Karpas-422 (cell line): ENCODE measurements around the gene KCNJ10. TPM values are rescaled to one million over a fixed set of nuclear protein-coding genes. Genes with fewer than 3 reads are reported as not detected.

Experiments used
- DNase-seq: peaks from one replicate; pipeline ENCODE4 v3.0.0-alpha.2; 2015
- H2AFZ ChIP-seq: fragments of 200-600 bp; sonication (generic); 2 replicates; pipeline ENCODE4 v1.6.1; 2014; ENCODE audit warnings: antibody characterized with exemption, low read length, mixed read lengths
- H3K27ac ChIP-seq: fragments of 200-600 bp; sonication (generic); 2 replicates; pipeline ENCODE4 v1.5.1; 2014; ENCODE audit warnings: mild to moderate bottlenecking, low read length, moderate library complexity
- H3K27me3 ChIP-seq: fragments of 200-600 bp; sonication (generic); 2 replicates; pipeline ENCODE4 v1.6.1; 2014; ENCODE audit warnings: low read length, mixed read lengths
- H3K36me3 ChIP-seq: fragments of 200-600 bp; sonication (generic); 2 replicates; pipeline ENCODE4 v1.6.1; 2014; ENCODE audit warnings: low read length, mixed read lengths; ENCODE audit not compliant: insufficient read depth
- H3K4me1 ChIP-seq: fragments of 200-600 bp; sonication (generic); 2 replicates; pipeline ENCODE4 v1.6.1; 2014; ENCODE audit warnings: mild to moderate bottlenecking, low read length, mixed read lengths
- H3K4me2 ChIP-seq: fragments of 200-600 bp; sonication (generic); 2 replicates; pipeline ENCODE4 v1.6.1; 2014; ENCODE audit warnings: low read length, low read depth, mild to moderate bottlenecking; ENCODE audit not compliant: poor library complexity, severe bottlenecking
- H3K4me3 ChIP-seq: fragments of 200-600 bp; sonication (generic); 2 replicates; pipeline ENCODE4 v1.5.1; 2014; ENCODE audit warnings: mild to moderate bottlenecking, antibody characterized with exemption, low read length, mixed read lengths
- H3K79me2 ChIP-seq: fragments of 200-600 bp; sonication (generic); 2 replicates; pipeline ENCODE4 v1.6.1; 2014; ENCODE audit warnings: mild to moderate bottlenecking, low read length, mixed read lengths
- H3K9ac ChIP-seq: fragments of 200-600 bp; sonication (generic); 2 replicates; pipeline ENCODE4 v1.6.0; 2014; ENCODE audit warnings: low read length
- H3K9me2 ChIP-seq: fragments of 200-600 bp; sonication (generic), shearing (Covaris generic); replicated peaks from 2 replicates; pipeline ENCODE4 v1.6.0; 2014; ENCODE audit warnings: mild to moderate bottlenecking, low read length, moderate library complexity; ENCODE audit not compliant: insufficient read depth
- H3K9me3 ChIP-seq: fragments of 300-700, 200-600 bp; sonication (generic); 2 replicates; pipeline ENCODE4 v1.6.1; 2014; ENCODE audit warnings: low read length, mixed read lengths
- H4K20me1 ChIP-seq: fragments of 200-600 bp; sonication (generic); 2 replicates; pipeline ENCODE4 v1.6.1; 2014; ENCODE audit warnings: mild to moderate bottlenecking, antibody characterized with exemption, low read length, low read depth; ENCODE audit not compliant: insufficient read depth
- total RNA-seq: library from RNA; depleted of rRNA; stranded (reverse); fragments of >200 nt; shearing (Covaris generic); gene quantifications from 2 replicates; pipeline ENCODE4 v1.2.3, GENCODE V29; 2014; ENCODE audit warnings: low replicate concordance

KCNJ10 gene
- total RNA-seq, 1 experiment from 2014 or later, result not detected

DNA sequence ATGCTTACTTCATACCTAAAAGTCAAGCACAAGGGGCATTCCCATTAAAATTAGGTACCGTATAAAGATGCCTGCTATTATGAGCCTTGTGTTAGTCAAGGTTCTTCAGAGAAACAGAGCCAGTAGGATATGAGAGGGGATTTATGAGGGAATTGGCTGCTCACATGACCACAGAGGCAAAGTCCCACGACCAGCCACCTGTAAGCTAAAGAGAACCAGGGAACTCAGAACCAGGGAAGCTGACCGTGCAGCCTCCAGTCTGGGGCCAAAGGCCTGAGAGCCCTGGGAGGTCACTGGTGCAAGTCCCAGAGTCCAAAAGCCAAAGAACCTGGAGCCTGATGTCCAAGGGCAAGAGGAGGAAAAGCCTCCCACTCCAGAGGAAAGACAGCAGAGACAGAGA is 58.2 kb downstream of the KCNJ10 start:
- no peak for DNase-seq
- Histone ChIP-seq H3K4me2 (no peak overlapping the region), H3K79me2 (no peaks in the 10 kb centered on the region), H3K4me1 (no peaks in the 10 kb centered on the region), H2AFZ (no peak overlapping the region), H4K20me1 (no peaks in the 10 kb centered on the region), H3K27me3 (no peaks in the 10 kb centered on the region), H3K9me3 (no peaks in the 10 kb centered on the region), H3K9ac (no peak overlapping the region), H3K4me3 (no peak overlapping the region), H3K9me2 (no peaks in the 10 kb centered on the region), H3K27ac (no peak overlapping the region), H3K36me3 (no peaks in the 10 kb centered on the region)

DNA sequence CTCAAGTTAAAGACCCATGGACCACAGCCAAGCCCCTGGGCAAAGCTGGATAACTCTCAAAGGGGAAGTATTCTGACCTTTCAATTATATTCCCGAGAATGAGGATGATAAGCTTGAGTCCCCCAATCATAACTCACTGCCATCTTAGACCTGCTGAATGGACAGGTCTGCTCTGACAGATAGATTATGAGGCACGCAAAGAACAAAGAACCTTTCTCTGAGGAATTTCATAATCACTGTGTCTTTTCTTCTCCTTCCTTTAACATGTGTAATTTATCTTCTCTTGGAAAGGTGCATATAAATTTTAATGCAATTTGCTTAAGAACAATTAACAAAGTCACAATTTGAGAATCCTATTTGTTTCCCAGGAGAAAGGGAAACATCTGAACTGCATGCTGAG is 60.2 kb downstream of the KCNJ10 start:
- no peaks in the 10 kb centered on the region for H3K9me3 ChIP-seq
- no peaks in the 10 kb centered on the region for H3K27me3 ChIP-seq
- no peaks in the 10 kb centered on the region for H3K36me3 ChIP-seq
- no peaks in the 10 kb centered on the region for H4K20me1 ChIP-seq
- H3K27ac ChIP-seq, result no peak overlapping the region
- H3K4me1 ChIP-seq, result no peaks in the 10 kb centered on the region
- DNase-seq, result peak; percentile 26
- no peak overlapping the region for H3K4me3 ChIP-seq
- H3K4me2 ChIP-seq, result no peak overlapping the region
- H3K79me2 ChIP-seq, result no peaks in the 10 kb centered on the region
- no peaks in the 10 kb centered on the region for H3K9me2 ChIP-seq
- no peak overlapping the region for H3K9ac ChIP-seq
- H2AFZ ChIP-seq, result no peak overlapping the region

DNA sequence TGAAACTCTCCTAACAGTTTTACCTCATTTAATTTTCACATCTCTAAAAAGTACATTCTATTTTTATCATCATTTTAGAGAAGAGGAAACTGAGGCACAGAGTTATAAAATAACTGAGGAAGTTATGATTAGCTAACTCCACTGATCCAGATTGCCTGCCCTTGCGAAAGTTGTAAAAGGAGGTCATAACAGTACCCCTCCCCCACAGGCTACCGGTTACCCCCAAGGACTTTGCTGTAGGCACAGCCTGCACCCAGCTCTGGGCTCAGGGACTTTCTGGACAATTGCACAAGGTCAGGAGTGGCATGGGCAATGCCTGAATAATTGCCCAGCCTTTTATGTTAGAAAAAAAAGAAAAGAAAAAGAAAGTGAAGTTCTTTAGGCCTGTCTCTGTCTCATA is 60.9 kb downstream of the KCNJ10 start:
- Histone ChIP-seq H3K27ac (no peak overlapping the region), H3K4me3 (no peak overlapping the region), H3K9ac (no peak overlapping the region), H3K79me2 (no peaks in the 10 kb centered on the region), H3K4me2 (no peak overlapping the region), H3K9me2 (no peaks in the 10 kb centered on the region), H2AFZ (no peak overlapping the region), H3K36me3 (no peaks in the 10 kb centered on the region), H3K4me1 (no peaks in the 10 kb centered on the region), H3K9me3 (no peaks in the 10 kb centered on the region), H4K20me1 (no peaks in the 10 kb centered on the region), H3K27me3 (no peaks in the 10 kb centered on the region)
- peak; percentile 6 for DNase-seq

DNA sequence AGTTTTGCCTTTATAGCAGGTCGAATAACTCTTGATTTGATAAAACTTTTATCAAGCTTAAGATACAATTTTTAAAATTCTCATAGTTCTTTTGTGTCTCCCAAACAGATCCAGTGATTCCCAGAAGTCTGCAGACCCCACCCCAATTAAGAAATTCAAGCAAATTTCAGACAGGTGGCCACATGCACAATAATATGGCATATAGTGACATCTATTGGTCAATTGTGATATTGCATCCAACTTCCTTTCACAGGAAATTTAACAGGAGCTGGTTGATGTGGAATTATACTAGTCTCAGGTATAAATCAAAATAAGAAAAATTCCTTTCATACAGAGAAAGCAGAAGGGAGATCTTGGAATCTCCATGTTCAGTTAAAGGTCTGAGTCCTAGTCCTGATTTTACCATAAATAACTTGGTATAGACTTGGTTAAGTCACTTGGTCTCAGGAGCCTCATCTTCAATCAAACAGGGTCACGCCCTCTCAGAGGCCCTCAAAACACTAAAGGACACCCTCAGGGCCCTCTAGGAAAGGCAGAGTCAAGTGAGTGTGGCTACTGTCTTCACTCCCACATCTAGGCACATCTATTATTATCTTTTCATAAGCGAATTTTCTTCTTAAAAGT is 62.3 kb downstream of the KCNJ10 start:
- Histone ChIP-seq H3K4me3 (no peak overlapping the region), H3K9me2 (no peaks in the 10 kb centered on the region), H3K79me2 (no peaks in the 10 kb centered on the region), H3K27ac (no peak overlapping the region), H3K27me3 (no peaks in the 10 kb centered on the region), H3K4me1 (no peaks in the 10 kb centered on the region), H4K20me1 (no peaks in the 10 kb centered on the region), H3K36me3 (no peaks in the 10 kb centered on the region), H2AFZ (no peak overlapping the region), H3K4me2 (no peak overlapping the region), H3K9ac (no peak overlapping the region), H3K9me3 (no peaks in the 10 kb centered on the region)
- peak; percentile 72 for DNase-seq

DNA sequence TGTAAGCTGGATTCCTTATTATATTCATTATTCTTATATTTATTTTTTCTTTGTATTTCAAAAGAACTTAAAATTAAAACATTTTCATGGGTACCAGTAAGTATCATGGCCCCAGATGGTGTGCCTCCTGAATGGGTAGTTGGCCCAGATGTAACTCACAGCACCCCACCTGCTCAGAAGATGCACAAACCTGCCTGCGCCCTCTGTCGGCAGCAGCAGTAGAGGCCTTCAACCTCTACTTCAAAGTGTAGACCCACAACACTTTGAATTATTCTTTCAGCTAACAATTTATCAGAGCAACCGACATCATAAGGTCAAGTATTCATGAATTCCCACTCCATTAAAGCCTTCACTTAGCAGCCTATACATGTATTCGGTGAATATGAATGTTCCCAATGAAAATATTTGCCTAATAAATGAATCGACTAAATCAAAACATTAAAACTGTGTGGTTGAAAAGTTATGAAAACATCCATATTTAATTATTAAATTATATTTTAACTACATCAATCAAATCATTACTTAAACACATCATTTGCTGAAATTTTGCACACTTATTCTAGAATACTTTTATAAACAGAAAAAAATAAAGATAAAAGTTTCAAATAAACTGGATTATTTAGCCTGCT is 63.5 kb downstream of the KCNJ10 start:
- no peaks in the 10 kb centered on the region for H3K4me1 ChIP-seq
- no peaks in the 10 kb centered on the region for H3K27me3 ChIP-seq
- no peaks in the 10 kb centered on the region for H3K9me3 ChIP-seq
- no peaks in the 10 kb centered on the region for H3K79me2 ChIP-seq
- H3K27ac ChIP-seq, result no peak overlapping the region
- H3K9ac ChIP-seq, result no peak overlapping the region
- no peak overlapping the region for H2AFZ ChIP-seq
- no peak overlapping the region for H3K4me2 ChIP-seq
- H3K36me3 ChIP-seq, result no peaks in the 10 kb centered on the region
- no peaks in the 10 kb centered on the region for H3K9me2 ChIP-seq
- DNase-seq, result peak; percentile 88
- no peaks in the 10 kb centered on the region for H4K20me1 ChIP-seq
- no peak overlapping the region for H3K4me3 ChIP-seq

DNA sequence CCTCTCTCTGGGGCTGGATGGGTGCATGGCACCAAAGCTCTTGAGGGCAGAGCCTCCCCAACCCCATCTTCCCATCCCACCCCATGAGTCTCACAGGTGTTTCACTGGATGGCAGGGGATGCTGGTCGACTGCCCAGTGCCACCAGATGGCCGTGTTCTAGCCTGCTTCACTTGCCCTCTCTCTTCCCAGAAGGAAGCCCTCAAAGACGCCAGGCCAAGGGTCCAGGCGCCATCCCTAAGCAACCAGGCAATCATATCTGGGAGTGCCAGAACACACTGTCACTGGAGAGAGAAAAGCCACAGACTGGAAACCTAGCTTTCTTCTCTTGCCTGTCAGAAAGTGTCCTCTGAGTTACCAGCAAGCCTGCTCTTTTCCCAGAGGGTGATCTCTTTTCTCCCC is 64.9 kb downstream of the KCNJ10 start:
- DNase-seq, result no peak
- Histone ChIP-seq H3K4me2 (no peak overlapping the region), H3K27ac (no peak overlapping the region), H3K79me2 (no peaks in the 10 kb centered on the region), H3K9me2 (no peaks in the 10 kb centered on the region), H3K9ac (no peak overlapping the region), H3K36me3 (no peaks in the 10 kb centered on the region), H3K4me3 (no peak overlapping the region), H3K9me3 (no peaks in the 10 kb centered on the region), H3K27me3 (no peaks in the 10 kb centered on the region), H2AFZ (no peak overlapping the region), H4K20me1 (no peaks in the 10 kb centered on the region), H3K4me1 (no peaks in the 10 kb centered on the region)

DNA sequence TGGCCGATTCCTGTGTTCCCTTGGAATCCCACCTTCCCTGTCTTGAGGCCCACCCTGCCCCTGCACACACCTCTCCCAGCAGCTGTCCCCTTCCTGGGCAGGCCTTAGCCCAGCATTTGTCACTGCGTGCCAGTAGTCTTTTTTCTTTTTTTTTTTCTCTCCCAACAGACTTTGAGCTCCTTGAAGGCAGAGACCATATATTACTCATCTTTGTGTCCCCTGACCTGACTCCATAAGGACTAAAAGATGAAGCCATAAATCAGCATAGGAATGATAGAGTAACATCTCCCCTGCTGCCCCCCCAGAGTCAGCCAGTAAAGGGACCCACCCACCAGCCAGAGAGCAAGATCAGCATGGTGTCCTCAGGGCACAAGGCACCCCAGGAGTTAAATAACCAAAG is 65.5 kb downstream of the KCNJ10 start:
- Histone ChIP-seq H3K9ac (no peak overlapping the region), H3K9me2 (no peaks in the 10 kb centered on the region), H3K4me3 (no peak overlapping the region), H3K27ac (no peak overlapping the region), H2AFZ (no peak overlapping the region), H3K36me3 (no peaks in the 10 kb centered on the region), H3K4me2 (no peak overlapping the region), H3K27me3 (no peaks in the 10 kb centered on the region), H4K20me1 (no peaks in the 10 kb centered on the region), H3K9me3 (no peaks in the 10 kb centered on the region), H3K79me2 (no peaks in the 10 kb centered on the region), H3K4me1 (no peaks in the 10 kb centered on the region)
- peak; percentile 15 for DNase-seq

DNA sequence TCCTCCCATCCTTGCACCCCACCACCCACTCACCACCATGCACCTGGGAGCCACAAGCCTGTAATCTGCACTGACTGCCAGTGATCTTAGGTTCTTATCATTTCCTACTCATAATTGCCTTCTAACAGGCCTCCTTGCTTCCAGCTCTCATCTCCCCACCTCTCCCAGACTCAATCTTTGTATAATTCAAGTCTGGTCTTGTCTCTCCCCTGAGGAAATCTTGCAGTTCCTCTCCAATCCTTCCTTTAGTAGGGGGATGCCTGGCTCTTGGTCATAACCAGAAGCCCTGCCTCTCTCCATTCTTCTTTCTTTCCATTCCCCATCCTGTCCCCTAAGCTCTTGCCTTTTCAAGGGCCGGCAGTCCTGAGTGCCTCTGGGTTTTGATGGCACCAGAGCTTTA is 66.0 kb downstream of the KCNJ10 start:
- no peaks in the 10 kb centered on the region for H3K27me3 ChIP-seq
- no peaks in the 10 kb centered on the region for H3K4me1 ChIP-seq

More for the DNA sequence above, 66.0 kb downstream of the KCNJ10 start:
- no peak overlapping the region for H2AFZ ChIP-seq
- no peak overlapping the region for H3K4me3 ChIP-seq
- H3K9me2 ChIP-seq, result no peaks in the 10 kb centered on the region
- no peak overlapping the region for H3K4me2 ChIP-seq
- peak; percentile 25 for DNase-seq
- no peaks in the 10 kb centered on the region for H3K9me3 ChIP-seq
- H3K36me3 ChIP-seq, result no peaks in the 10 kb centered on the region
- H4K20me1 ChIP-seq, result no peaks in the 10 kb centered on the region
- H3K9ac ChIP-seq, result no peak overlapping the region
- H3K79me2 ChIP-seq, result no peaks in the 10 kb centered on the region
- H3K27ac ChIP-seq, result no peak overlapping the region
